GM12865 (cell line): ENCODE data around the gene CFAP298.
"Not testable (repeated sequence)": the region's sequence is repeated elsewhere in the genome, so short reads cannot be mapped to it uniquely, and the experiment has no call there.

Experiments used
- DNase-seq: peaks from one replicate; pipeline ENCODE4 v3.0.0; 2010; ENCODE audit warnings: low read depth
- H3K4me3 ChIP-seq: 2 replicates; pipeline ENCODE4 v1.5.1; 2011; ENCODE audit warnings: mild to moderate bottlenecking, low read depth, low read length, control low read depth
- CTCF ChIP-seq: IDR thresholded peaks from 2 replicates; pipeline ENCODE4 v1.5.1; 2011; ENCODE audit warnings: low read length, control low read depth, low read depth, inconsistent platforms; ENCODE audit not compliant: insufficient read depth; ENCODE audit errors: missing control alignments

Gene CFAP298

GRCh38 chr21:32566741-32567389 lies 45.3 kb downstream of the CFAP298 start:
- no peak for TF ChIP-seq CTCF
- no peak overlapping the region for H3K4me3 ChIP-seq
- DNase-seq = no peak

GRCh38 chr21:32565856-32566465 lies 46.2 kb downstream of the CFAP298 start:
- H3K4me3 ChIP-seq = no peak overlapping the region
- no peak for TF ChIP-seq CTCF
- DNase-seq = no peak

GRCh38 chr21:32562915-32563314 lies 49.3 kb downstream of the CFAP298 start:
- no peak for DNase-seq
- no peak for TF ChIP-seq CTCF
- no peak overlapping the region for H3K4me3 ChIP-seq

GRCh38 chr21:32562426-32562825 lies 49.8 kb downstream of the CFAP298 start:
- no peak for TF ChIP-seq CTCF

GRCh38 chr21:32561476-32561875 lies 50.7 kb downstream of the CFAP298 start:
- H3K4me3 ChIP-seq = not testable (repeated sequence)

More at GRCh38 chr21:32562426-32562825, 49.8 kb downstream of the CFAP298 start:
- H3K4me3 ChIP-seq = no peak overlapping the region
- no peak for DNase-seq

GRCh38 chr21:32560896-32561295 lies 51.3 kb downstream of the CFAP298 start:
- no peak overlapping the region for H3K4me3 ChIP-seq
- no peak for DNase-seq
- no peak for TF ChIP-seq CTCF

More at GRCh38 chr21:32561476-32561875, 50.7 kb downstream of the CFAP298 start:
- not testable (repeated sequence) for DNase-seq

- no peak overlapping the region for H3K4me3 ChIP-seq
- TF ChIP-seq CTCF = no peak
- no peak for DNase-seq
These were observed 53.1 kb downstream of the CFAP298 start for GRCh38 chr21:32559006-32559610.
